ENCODE measurements around the gene NABP2.
"Not testable (repeated sequence)": the region's sequence is repeated elsewhere in the genome, so short reads cannot be mapped to it uniquely, and the experiment has no call there.

The NABP2 gene

GRCh38 chr12:56244494-56244893, 20.4 kb downstream of the NABP2 start:
- no peak for DNase-seq (ENCODE audit: low read depth in 2 of 2)

GRCh38 chr12:56247923-56248322, 23.8 kb downstream of the NABP2 start:
- DNase-seq (ENCODE audit: low read depth in 2 of 2) = no peak

- no peak for DNase-seq (ENCODE audit: low read depth in 2 of 2)
Measured at GRCh38 chr12:56248711-56249110, 24.6 kb downstream of the NABP2 start.

- no peak for DNase-seq (ENCODE audit: low read depth in 2 of 2)
Measured at GRCh38 chr12:56252649-56253048, 28.5 kb downstream of the NABP2 start.

- DNase-seq (ENCODE audit: low read depth in 2 of 2) = no peak
Measured at GRCh38 chr12:56253091-56253490, 28.9 kb downstream of the NABP2 start.

- no peak for DNase-seq (ENCODE audit: low read depth in 2 of 2)
Measured at GRCh38 chr12:56255671-56256070, 31.5 kb downstream of the NABP2 start.

GRCh38 chr12:56256326-56256960, 32.3 kb downstream of the NABP2 start:
- no peak for DNase-seq (ENCODE audit: low read depth in 2 of 2)

GRCh38 chr12:56257071-56257470, 32.9 kb downstream of the NABP2 start:
- no peak for DNase-seq (ENCODE audit: low read depth in 2 of 2)

GRCh38 chr12:56257491-56258067, 33.4 kb downstream of the NABP2 start:
- no peak for DNase-seq (ENCODE audit: low read depth in 2 of 2)

- peak; percentile 44 to 65 for DNase-seq (ENCODE audit: low read depth in 2 of 2)
Measured at GRCh38 chr12:56258068-56258819, 34.1 kb downstream of the NABP2 start, which contains the start of gene ANKRD52. TSS of gene ANKRD52 (minus strand) at chr12:56258384. CDS start at chr12:56258269, 115 bp downstream.

- no peak for DNase-seq (ENCODE audit: low read depth in 2 of 2)
Measured at GRCh38 chr12:56258820-56259183, 34.7 kb downstream of the NABP2 start.

GRCh38 chr12:56260380-56260779, 36.2 kb downstream of the NABP2 start:
- no peak for DNase-seq (ENCODE audit: low read depth in 2 of 2)

- no peak for DNase-seq (ENCODE audit: low read depth in 2 of 2)
Measured at GRCh38 chr12:56260921-56261320, 36.8 kb downstream of the NABP2 start.

- no peak for DNase-seq (ENCODE audit: low read depth in 2 of 2)
Measured at GRCh38 chr12:56261503-56262232, 37.5 kb downstream of the NABP2 start.

GRCh38 chr12:56262955-56263354, 38.8 kb downstream of the NABP2 start:
- not testable (repeated sequence) for DNase-seq (ENCODE audit: low read depth in 2 of 2)

- DNase-seq (ENCODE audit: low read depth in 2 of 2) = not testable (repeated sequence)
Measured at GRCh38 chr12:56266068-56266692, 42.0 kb downstream of the NABP2 start.

- DNase-seq (ENCODE audit: low read depth in 2 of 2) = peak; percentile 73 to 80
Measured at GRCh38 chr12:56266693-56267442, 42.7 kb downstream of the NABP2 start, which contains the start of gene COQ10A. TSS of gene COQ10A (plus strand) at chr12:56266942. CDS start at chr12:56267119, 177 bp downstream.

GRCh38 chr12:56267443-56268071, 43.4 kb downstream of the NABP2 start:
- DNase-seq (ENCODE audit: low read depth in 2 of 2) = no peak

- DNase-seq (ENCODE audit: low read depth in 2 of 2) = no peak
Measured at GRCh38 chr12:56271031-56271430, 46.9 kb downstream of the NABP2 start.

GRCh38 chr12:56272468-56272867, 48.3 kb downstream of the NABP2 start:
- DNase-seq (ENCODE audit: low read depth in 2 of 2) = not testable (repeated sequence)

Data from stimulated activated CD8-positive, alpha-beta memory T cell treated with anti-CD3 and anti-CD28 coated beads, Interleukin-15, amount 100 ng/mL, for 4 hours (primary cell).